Endothelial cell of umbilical vein (primary cell): ENCODE data around the gene OPRL1. TPM values are rescaled to one million over a fixed set of nuclear protein-coding genes. Genes with fewer than 3 reads are reported as not detected.

Experiments
- BruUV-seq: library from RNA; stranded (reverse); fragments of 400-500 nt; replicated peaks from 2 replicates; lab custom pipeline; 2021; lab: Mats Ljungman, UMichigan
- CTCF ChIA-PET: fragments of 300-600, 350-600 bp; sonication (Branson Sonifier 250); formaldehyde crosslinking; loops from one replicate; lab custom pipeline; 2021; ENCODE audit warnings: antibody characterized with exemption, inconsistent platforms; lab: Charles Lee
- POLR2A ChIA-PET: fragments of 300-600, 350-600 bp; sonication (Branson Sonifier 250); formaldehyde crosslinking; loops from one replicate; lab custom pipeline; 2021; ENCODE audit warnings: antibody characterized with exemption, inconsistent platforms; lab: Charles Lee
- DNase-seq: peaks from one replicate; pipeline ENCODE4 v3.0.0-alpha.2; 2011; ENCODE audit warnings: low read depth, low spot score
- FAIRE-seq: peaks from 2 replicates; lab custom pipeline; 2011; peaks lifted over from hg19 to GRCh38; lab: Jason Lieb, UNC
- H2AFZ ChIP-seq: 2 replicates; pipeline ENCODE4 v1.6.0; 2012; ENCODE audit warnings: low read depth, low read length, control low read depth, inconsistent platforms
- H3K27ac ChIP-seq: 2 replicates; pipeline ENCODE4 v1.5.1; 2011; ENCODE audit warnings: low read depth, mild to moderate bottlenecking, control low read depth, low read length, moderate library complexity; ENCODE audit not compliant: insufficient read depth
- H3K27me3 ChIP-seq, 2 experiments: 2 replicates each; pipeline versions ENCODE4 v1.6.0 to v1.6.1; 2011; ENCODE audit warnings: low read length in 2 of 2, mixed read lengths in 1 of 2; ENCODE audit not compliant: control insufficient read depth in 2 of 2, insufficient read depth in 2 of 2
- H3K36me3 ChIP-seq, 2 experiments: 2 replicates in 1 of 2; 3 replicates in 1 of 2; pipeline ENCODE4 v1.5.1; 2011; ENCODE audit warnings: low read length in 2 of 2, mild to moderate bottlenecking in 1 of 2, moderate library complexity in 1 of 2; ENCODE audit not compliant: control insufficient read depth in 2 of 2, insufficient read depth in 2 of 2; ENCODE audit errors: extremely low read depth in 1 of 2
- H3K4me1 ChIP-seq: 3 replicates; pipeline ENCODE4 v1.5.1; 2011; ENCODE audit warnings: mild to moderate bottlenecking, low read length; ENCODE audit not compliant: control insufficient read depth, insufficient read depth; ENCODE audit errors: extremely low read depth
- H3K4me2 ChIP-seq: 2 replicates; pipeline ENCODE4 v1.6.1; 2011; ENCODE audit warnings: low read length, control low read depth, mixed read lengths; ENCODE audit not compliant: insufficient read depth
- H3K4me3 ChIP-seq, 3 experiments: fragments of 200-600 bp in 1 of 3; sonication (generic), shearing (Covaris generic) in 1 of 3; replicated peaks in 1 of 3; 2 replicates each; pipeline ENCODE4 v1.5.1; 2011 to 2016; ENCODE audit warnings: control low read depth in 3 of 3, low read length in 3 of 3, mild to moderate bottlenecking in 2 of 3, inconsistent platforms in 1 of 3, low read depth in 1 of 3, moderate library complexity in 1 of 3; ENCODE audit not compliant: insufficient read depth in 1 of 3
- H3K79me2 ChIP-seq: 2 replicates; pipeline ENCODE4 v1.6.0; 2012; ENCODE audit warnings: low read length, inconsistent platforms; ENCODE audit not compliant: control insufficient read depth, insufficient read depth
- H3K9ac ChIP-seq: replicated peaks from 2 replicates; pipeline ENCODE3; 2011; ENCODE audit warnings: low read length, control low read depth; ENCODE audit not compliant: insufficient read depth; ENCODE audit errors: extremely low read depth
- H3K9me1 ChIP-seq: replicated peaks from 3 replicates; pipeline ENCODE4 v1.6.0; 2011; ENCODE audit warnings: mild to moderate bottlenecking, low read length; ENCODE audit not compliant: control insufficient read depth, insufficient read depth; ENCODE audit errors: extremely low read depth
- H3K9me3 ChIP-seq: replicated peaks from 2 replicates; pipeline ENCODE4 v1.5.1; 2012; ENCODE audit warnings: low read length, inconsistent platforms; ENCODE audit not compliant: control insufficient read depth, insufficient read depth
- H4K20me1 ChIP-seq: replicated peaks from 2 replicates; pipeline ENCODE3; 2011; ENCODE audit warnings: mild to moderate bottlenecking, low read length; ENCODE audit not compliant: control insufficient read depth, insufficient read depth; ENCODE audit errors: extremely low read depth
- CTCF ChIP-seq, 2 donors: IDR thresholded peaks; 1 replicate in 1 of 2; 2 replicates in 1 of 2; pipeline ENCODE4 v1.5.1; 2011; ENCODE audit warnings: low read length in 2 of 2, mild to moderate bottlenecking in 2 of 2, moderate library complexity in 2 of 2, control low read depth in 1 of 2, inconsistent platforms in 1 of 2, low read depth in 1 of 2; ENCODE audit not compliant: insufficient read depth in 1 of 2; ENCODE audit errors: extremely low read depth in 1 of 2
- EZH2 ChIP-seq: IDR thresholded peaks from 2 replicates; pipeline ENCODE4 v1.6.1; 2012; ENCODE audit warnings: borderline replicate concordance, low read depth, mild to moderate bottlenecking, moderate library complexity, low read length, inconsistent platforms; ENCODE audit not compliant: severe bottlenecking
- FOS ChIP-seq: IDR thresholded peaks from 2 replicates; pipeline ENCODE4 v1.6.1; 2011; ENCODE audit warnings: mild to moderate bottlenecking, low read length, moderate library complexity, borderline replicate concordance; ENCODE audit not compliant: insufficient read depth
- GATA2 ChIP-seq: IDR thresholded peaks from 2 replicates; pipeline ENCODE4 v1.7.0; 2011; ENCODE audit warnings: low read depth, mild to moderate bottlenecking, moderate library complexity, mixed read lengths, low read length; ENCODE audit not compliant: insufficient read length, insufficient read depth
- JUN ChIP-seq: IDR thresholded peaks from 2 replicates; pipeline ENCODE4 v1.6.1; 2011; ENCODE audit warnings: borderline replicate concordance, low read depth; ENCODE audit not compliant: insufficient read length, insufficient read depth
- MAX ChIP-seq: IDR thresholded peaks from 2 replicates; pipeline ENCODE4 v1.6.1; 2011; ENCODE audit not compliant: insufficient read depth, insufficient read length
- MYC ChIP-seq: IDR thresholded peaks from one replicate; pipeline ENCODE4 v1.6.1; 2011; ENCODE audit warnings: mild to moderate bottlenecking, low read depth, low read length
- POLR2A ChIP-seq: IDR thresholded peaks from 2 replicates; pipeline ENCODE4 v1.6.1; 2012; ENCODE audit warnings: low read depth, mild to moderate bottlenecking, control low read depth, low read length
- POLR2AphosphoS5 ChIP-seq: IDR thresholded peaks from 2 replicates; pipeline ENCODE4 v1.6.1; 2012; ENCODE audit warnings: low read depth, mild to moderate bottlenecking, control low read depth, low read length, moderate library complexity; ENCODE audit not compliant: insufficient read depth
- dilution Hi-C: fragments of 300-500 bp; cut with MboI; formaldehyde crosslinking; loops from one replicate; pipeline ENCODE4 v1.15.0; 2019; ENCODE audit warnings: low sequenced_read_pairs; ENCODE audit not compliant: extremely low pct_ligation_motif_present
- intact Hi-C: fragments of 100-400 bp; cut with micrococcal nuclease; formaldehyde crosslinking; loops from one replicate; pipeline ENCODE4 v1.10.0; 2022
- polyA plus RNA-seq, 4 experiments: library from polyadenylated mRNA; depleted of rRNA in 3 of 4; stranded (reverse) in 3 of 4; unstranded in 1 of 4; fragments of >200 nt; gene quantifications; 2 replicates each; pipeline versions ENCODE4 v1.2.1 to v1.2.3, GENCODE V29; 2011 to 2012; ENCODE audit warnings: missing spikeins in 1 of 4
- total RNA-seq: library from RNA; stranded (reverse); gene quantifications from 2 replicates; pipeline ENCODE4 v1.2.3, GENCODE V29; 2021

OPRL1 gene
- total and polyA plus RNA-seq, 2 donors (not counting 3 experiments of a cell fraction or from before 2014, with no cell fraction given): 1.9 to 2.0 TPM

GRCh38 chr20:64137598-64138031 is 57.7 kb downstream of the OPRL1 start:
- Histone ChIP-seq H3K27me3 (no peaks in the 10 kb centered on the region), H4K20me1 (no peaks in the 10 kb centered on the region), H3K9me1 (no peaks in the 10 kb centered on the region), H3K79me2 (no peaks in the 10 kb centered on the region), H3K9me3 (no peaks in the 10 kb centered on the region), H3K4me3 (no peak overlapping the region), H2AFZ (no peak overlapping the region), H3K9ac (no peak overlapping the region), H3K36me3 (no peaks in the 10 kb centered on the region), H3K4me2 (no peak overlapping the region), H3K27ac (no peak overlapping the region), H3K4me1 (no peaks in the 10 kb centered on the region)
- dilution Hi-C loops (no loop called here), intact Hi-C loops (no loop called here)
- no peak for DNase-seq
- ChIA-PET CTCF (no interaction called here), POLR2A (no interaction called here)
- no TSS peak for BruUV-seq
- no peak for FAIRE-seq
- TF ChIP-seq MAX (no peak), JUN (no peak)

- H3K79me2 ChIP-seq: no peaks in the 10 kb centered on the region
- POLR2A ChIA-PET: no interaction called here
- H3K9me1 ChIP-seq: no peaks in the 10 kb centered on the region
- DNase-seq: no peak
- no peaks in the 10 kb centered on the region for H3K27me3 ChIP-seq
- intact Hi-C loops (no loop called here), dilution Hi-C loops (no loop called here)
- no peaks in the 10 kb centered on the region for H4K20me1 ChIP-seq
- FAIRE-seq: no peak
- no peak overlapping the region for H3K27ac ChIP-seq
- BruUV-seq: no TSS peak
- H3K4me1 ChIP-seq: no peaks in the 10 kb centered on the region
- H3K9ac ChIP-seq: no peak overlapping the region
- H3K4me3 ChIP-seq: no peak overlapping the region
- H3K36me3 ChIP-seq: no peaks in the 10 kb centered on the region
- TF ChIP-seq GATA2 (no peak), POLR2A (no peak), MYC (no peak), CTCF (IDR thresholded peaks at IDR 0.05; ENCODE audit: extremely low read depth in 1 of 2, insufficient read depth in 1 of 2, low read depth in 1 of 2, low read length in 2 of 2) (no peak), POLR2AphosphoS5 (no peak), FOS (no peak), JUN (no peak), EZH2 (no peak), MAX (no peak)
- CTCF ChIA-PET: interaction anchor here (0.9 kb wide), 1 partner anchor 36 kb away, joined by 4 read pairs; no protein-coding TSS in a partner anchor
- no peak overlapping the region for H2AFZ ChIP-seq
- H3K9me3 ChIP-seq: no peaks in the 10 kb centered on the region
- no peak overlapping the region for H3K4me2 ChIP-seq
Measured at GRCh38 chr20:64138276-64138815, 58.5 kb downstream of the OPRL1 start.
